Erythroblast (primary cell): ENCODE results near the gene FRMD3.

Experiments used
- GATA1 ChIP-seq: IDR thresholded peaks from 2 replicates; pipeline ENCODE4 v1.6.1; 2011; ENCODE audit warnings: low read depth, mild to moderate bottlenecking, control low read depth, low read length, moderate library complexity
- POLR2A ChIP-seq: IDR thresholded peaks from 2 replicates; pipeline ENCODE4 v1.6.1; 2011; ENCODE audit warnings: mild to moderate bottlenecking, low read length

GRCh38 chr9:83367326-83367725 is 170.9 kb downstream of the FRMD3 start:
- no peak for TF ChIP-seq POLR2A
- TF ChIP-seq GATA1, result no peak
